ENCODE data around the gene RAB36. TPM values are rescaled to one million over a fixed set of nuclear protein-coding genes. Genes with fewer than 3 reads are reported as not detected.
A peak's percentile ranks its signal among the peaks of the same experiment; 100 is the strongest.

Gene RAB36
- polyA plus RNA-seq, 1 donor (not counting 4 experiments of a cell fraction or from before 2014, with no cell fraction given), result 1.9 TPM

DNA sequence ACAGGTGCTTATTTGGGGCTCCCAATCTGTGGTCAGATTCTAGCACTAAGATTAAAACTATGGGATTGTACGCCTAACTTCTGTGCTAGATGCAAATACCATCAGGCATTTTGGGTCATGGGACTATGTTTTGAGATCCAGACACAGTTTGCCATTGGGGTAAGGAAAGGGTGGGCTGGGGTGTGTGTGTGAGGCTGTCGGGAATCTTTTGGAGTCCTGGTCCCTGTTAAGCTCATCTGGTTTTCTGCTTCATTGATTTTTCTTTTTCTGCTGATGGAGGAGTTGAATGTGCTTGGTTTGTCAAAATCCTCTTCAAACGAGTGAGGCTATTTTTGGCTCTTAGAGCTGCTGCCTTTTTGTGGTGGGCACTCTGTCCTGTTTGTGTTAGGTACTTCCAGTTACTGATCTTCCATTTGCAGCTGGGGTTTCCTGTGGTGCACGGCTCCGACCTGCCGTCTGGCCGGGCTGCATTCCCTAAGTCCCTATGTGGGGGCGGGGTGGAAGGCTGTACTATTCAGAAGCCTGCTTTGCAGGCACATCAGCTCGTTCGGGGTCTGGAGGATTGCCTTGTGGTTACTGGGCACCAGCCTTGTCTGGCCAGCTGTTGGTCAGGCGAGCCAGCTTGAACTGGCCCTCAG is 37.9 kb downstream of the RAB36 start:
- dilution Hi-C loops (cut with MboI; ENCODE audit: extremely low pct_ligation_motif_present, low sequenced_read_pairs), result no loop called here
- TF ChIP-seq, protein P1, sequence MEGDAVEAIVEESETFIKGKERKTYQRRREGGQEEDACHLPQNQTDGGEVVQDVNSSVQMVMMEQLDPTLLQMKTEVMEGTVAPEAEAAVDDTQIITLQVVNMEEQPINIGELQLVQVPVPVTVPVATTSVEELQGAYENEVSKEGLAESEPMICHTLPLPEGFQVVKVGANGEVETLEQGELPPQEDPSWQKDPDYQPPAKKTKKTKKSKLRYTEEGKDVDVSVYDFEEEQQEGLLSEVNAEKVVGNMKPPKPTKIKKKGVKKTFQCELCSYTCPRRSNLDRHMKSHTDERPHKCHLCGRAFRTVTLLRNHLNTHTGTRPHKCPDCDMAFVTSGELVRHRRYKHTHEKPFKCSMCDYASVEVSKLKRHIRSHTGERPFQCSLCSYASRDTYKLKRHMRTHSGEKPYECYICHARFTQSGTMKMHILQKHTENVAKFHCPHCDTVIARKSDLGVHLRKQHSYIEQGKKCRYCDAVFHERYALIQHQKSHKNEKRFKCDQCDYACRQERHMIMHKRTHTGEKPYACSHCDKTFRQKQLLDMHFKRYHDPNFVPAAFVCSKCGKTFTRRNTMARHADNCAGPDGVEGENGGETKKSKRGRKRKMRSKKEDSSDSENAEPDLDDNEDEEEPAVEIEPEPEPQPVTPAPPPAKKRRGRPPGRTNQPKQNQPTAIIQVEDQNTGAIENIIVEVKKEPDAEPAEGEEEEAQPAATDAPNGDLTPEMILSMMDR (optimal IDR thresholded peaks at IDR 0.05 in 1 of 3, IDR thresholded peaks at IDR 0.05 in 1 of 3, conservative IDR thresholded peaks at IDR 0.05 in 1 of 3; ENCODE audit: extremely low read depth in 1 of 3, insufficient read depth in 2 of 3, low read length in 3 of 3), result no peak
- Histone ChIP-seq H3K36me3 (ENCODE audit: control insufficient read depth in 2 of 2, extremely low read depth in 1 of 2, insufficient read depth in 2 of 2, low read length in 2 of 2) (peaks cover 5 to 24% of the 10 kb centered on the region in 2 experiments), H3K4me1 (ENCODE audit: control insufficient read depth, extremely low read depth, insufficient read depth, low read length) (peaks cover 38% of the 10 kb centered on the region), H3K9me3 (ENCODE audit: control insufficient read depth, low read depth, low read length) (no peaks in the 10 kb centered on the region), H3K27ac (ENCODE audit: control insufficient read depth, insufficient read depth, low read length) (peak overlapping the region; percentile 33), H2AFZ (ENCODE audit: control insufficient read depth, low read length) (no peak overlapping the region), H4K20me1 (ENCODE audit: control insufficient read depth, extremely low read depth, insufficient read depth, low read length) (peaks cover 29% of the 10 kb centered on the region), H3K27me3 (ENCODE audit: control insufficient read depth, extremely low read depth, insufficient read depth, low read length) (no peaks in the 10 kb centered on the region), H3K4me3 (ENCODE audit: control insufficient read depth in 2 of 3, extremely low read depth in 1 of 3, insufficient read depth in 2 of 3, low read depth in 1 of 3, low read length in 3 of 3) (peak overlapping the region; percentile 57 to 96 (median 77)), H3K79me2 (ENCODE audit: control insufficient read depth, insufficient read depth, low read length) (peaks cover 74% of the 10 kb centered on the region), H3K4me2 (ENCODE audit: control insufficient read depth, extremely low read depth, insufficient read depth, low read depth, low read length) (peak overlapping the region; percentile 85), H3K9ac (ENCODE audit: control insufficient read depth, extremely low read depth, insufficient read depth, low read length) (peak overlapping the region; percentile 74), H3K9me1 (ENCODE audit: control insufficient read depth, extremely low read depth, insufficient read depth, low read length) (peaks cover 9% of the 10 kb centered on the region)
- DNase-seq (ENCODE audit: low read depth, low spot score) (no peak), FAIRE-seq (no peak)

DNA sequence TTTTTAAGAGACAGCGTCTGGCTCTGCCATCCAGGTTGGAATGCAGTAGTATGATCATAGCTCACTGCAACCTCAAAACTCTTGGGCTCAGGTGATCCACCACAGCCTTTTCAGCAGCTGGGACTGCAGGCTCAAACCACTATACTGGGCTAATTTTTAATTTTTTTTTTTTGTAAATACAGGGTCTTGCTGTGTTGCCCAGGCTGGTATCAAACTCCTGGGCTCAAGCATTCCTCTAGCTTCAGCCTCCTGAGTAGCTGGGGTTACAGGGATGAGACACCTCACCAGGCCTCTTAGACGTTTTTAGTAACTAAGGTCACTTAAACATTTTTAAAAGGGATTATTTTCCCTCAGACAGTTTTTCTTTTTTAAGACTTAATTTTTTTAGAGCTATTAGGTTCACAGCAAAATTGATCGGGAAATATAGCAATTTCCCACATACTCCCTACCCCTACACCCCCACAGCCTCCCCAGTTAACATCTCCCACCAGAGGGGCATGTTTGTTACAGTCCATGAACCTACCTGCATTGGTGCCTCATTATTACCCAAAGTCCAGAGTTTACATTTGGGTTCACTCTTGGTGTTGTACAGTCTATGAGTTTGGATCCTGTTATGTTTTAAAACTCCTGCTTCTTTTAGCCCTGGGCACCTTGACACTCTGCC is 39.0 kb downstream of the RAB36 start:
- dilution Hi-C loops (cut with MboI; ENCODE audit: extremely low pct_ligation_motif_present, low sequenced_read_pairs), result no loop called here
- H3K27ac ChIP-seq (ENCODE audit: control insufficient read depth, insufficient read depth, low read length), result no peak overlapping the region
- DNase-seq (ENCODE audit: low read depth, low spot score), result no peak
- no peak overlapping the region for H3K9ac ChIP-seq (ENCODE audit: control insufficient read depth, extremely low read depth, insufficient read depth, low read length)
- TF ChIP-seq, protein P1 (optimal IDR thresholded peaks at IDR 0.05 in 1 of 3, IDR thresholded peaks at IDR 0.05 in 1 of 3, conservative IDR thresholded peaks at IDR 0.05 in 1 of 3; ENCODE audit: extremely low read depth in 1 of 3, insufficient read depth in 2 of 3, low read length in 3 of 3), result no peak
- no peak for TF ChIP-seq EZH2 (IDR thresholded peaks at IDR 0.05; ENCODE audit: low read length)
- H4K20me1 ChIP-seq (ENCODE audit: control insufficient read depth, extremely low read depth, insufficient read depth, low read length), result peaks cover 31% of the 10 kb centered on the region
- H3K27me3 ChIP-seq (ENCODE audit: control insufficient read depth, extremely low read depth, insufficient read depth, low read length), result no peaks in the 10 kb centered on the region
- H3K4me1 ChIP-seq (ENCODE audit: control insufficient read depth, extremely low read depth, insufficient read depth, low read length), result peaks cover 35% of the 10 kb centered on the region
- peak overlapping the region in 2 of 3 experiments; percentile 77 to 96 for H3K4me3 ChIP-seq (ENCODE audit: control insufficient read depth in 2 of 3, extremely low read depth in 1 of 3, insufficient read depth in 2 of 3, low read depth in 1 of 3, low read length in 3 of 3)
- H2AFZ ChIP-seq (ENCODE audit: control insufficient read depth, low read length), result no peak overlapping the region
- peaks cover 9% of the 10 kb centered on the region for H3K9me1 ChIP-seq (ENCODE audit: control insufficient read depth, extremely low read depth, insufficient read depth, low read length)
- no peaks in the 10 kb centered on the region for H3K9me3 ChIP-seq (ENCODE audit: control insufficient read depth, low read depth, low read length)
- H3K4me2 ChIP-seq (ENCODE audit: control insufficient read depth, extremely low read depth, insufficient read depth, low read depth, low read length), result peak overlapping the region; percentile 85
- peaks cover 9 to 26% of the 10 kb centered on the region in 2 experiments for H3K36me3 ChIP-seq (ENCODE audit: control insufficient read depth in 2 of 2, extremely low read depth in 1 of 2, insufficient read depth in 2 of 2, low read length in 2 of 2)
- no peak for FAIRE-seq
- peaks cover 85% of the 10 kb centered on the region for H3K79me2 ChIP-seq (ENCODE audit: control insufficient read depth, insufficient read depth, low read length)

Measured in keratinocyte (primary cell).